Measurements from ENCODE around the gene ATP2B2. TPM values are rescaled to one million over a fixed set of nuclear protein-coding genes. Genes with fewer than 3 reads are reported as not detected.

The ATP2B2 gene
- total RNA-seq, 1 experiment from 2014 or later, result not detected

DNA sequence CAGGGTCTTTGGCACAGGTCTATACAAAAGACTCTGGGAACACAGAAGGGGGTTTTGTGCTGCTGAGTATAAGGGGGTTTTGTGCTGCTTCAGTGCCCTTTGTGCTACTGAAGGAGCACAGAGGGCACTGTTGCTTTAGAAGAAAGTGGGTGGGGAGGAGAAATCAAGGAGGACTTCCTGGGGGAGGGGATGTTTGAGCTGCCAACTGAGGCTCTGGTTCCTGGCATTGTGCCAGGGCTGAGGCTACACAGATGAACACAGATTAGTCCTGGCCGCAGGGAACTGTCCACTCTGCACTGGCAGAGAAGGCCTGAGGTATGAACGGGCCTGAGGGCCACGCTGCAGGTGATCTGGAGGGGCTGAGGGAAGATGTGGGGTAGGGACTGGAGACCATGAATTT lies 152.2 kb downstream of the ATP2B2 start:
- POLR2A ChIA-PET, result no interaction called here
- H3K27me3 ChIP-seq (ENCODE audit: insufficient read depth, low read length), result no peaks in the 10 kb centered on the region; the same call in 1 of the 2 replicates
- H3K4me1 ChIP-seq (ENCODE audit: control insufficient read depth in 1 of 2, insufficient read depth in 2 of 2, low read length in 2 of 2), result peaks cover 0 to 7% of the 10 kb centered on the region in 2 experiments; a peak in 1 of 4 replicates
- TF ChIP-seq FOSL1 (IDR thresholded peaks at IDR 0.05; ENCODE audit: low read depth) (no peak), EGR1 (IDR thresholded peaks at IDR 0.05; ENCODE audit: low read depth) (no peak), TCF7L2 (IDR thresholded peaks at IDR 0.05; ENCODE audit: borderline replicate concordance, extremely low read depth, insufficient read depth, insufficient read length) (no peak), EZH2 (IDR thresholded peaks at IDR 0.05) (no peak), POLR2A (IDR thresholded peaks at IDR 0.05; ENCODE audit: borderline replicate concordance, extremely low read depth, insufficient read depth, insufficient read length) (no peak), SIN3A (IDR thresholded peaks at IDR 0.05; ENCODE audit: low read depth) (no peak)
- RAD21 ChIA-PET (ENCODE audit: low non-redundant PET in 1 of 2, low total read pairs in 2 of 2, uncharacterized antibody in 2 of 2, unreplicated experiment in 2 of 2), result no interaction called here
- no TSS peak for BruUV-seq (replicated peaks)
- no peaks in the 10 kb centered on the region for H4K20me1 ChIP-seq (ENCODE audit: insufficient read depth)
- H3K27ac ChIP-seq (ENCODE audit: low read depth, low read length), result no peak overlapping the region
- H3K36me3 ChIP-seq (ENCODE audit: control insufficient read depth in 1 of 2, insufficient read depth in 2 of 2, low read length in 2 of 2), result no peaks in the 10 kb centered on the region
- H3K9me2 ChIP-seq (ENCODE audit: insufficient read depth), result no peaks in the 10 kb centered on the region
- intact Hi-C loops (cut with micrococcal nuclease), result no loop called here
- no peak overlapping the region for H3K9ac ChIP-seq (ENCODE audit: low read length)
- H3K4me3 ChIP-seq (replicated peaks in 1 of 2; ENCODE audit: low read depth in 1 of 2, low read length in 2 of 2), result no peak overlapping the region
- no peak overlapping the region for H2AFZ ChIP-seq (ENCODE audit: low read depth, low read length, poor library complexity, severe bottlenecking)
- no peak overlapping the region for H3K4me2 ChIP-seq (ENCODE audit: low read length)
- CTCF ChIA-PET, result no interaction called here
- DNase-seq (ENCODE audit: low read depth, low spot score) (no peak), ATAC-seq (no peak)
- H3K9me3 ChIP-seq (ENCODE audit: control insufficient read depth in 1 of 2, insufficient read depth in 1 of 2, low read depth in 1 of 2, low read length in 2 of 2), result no peaks in the 10 kb centered on the region
- H3K79me2 ChIP-seq (ENCODE audit: insufficient read depth, low read length), result no peaks in the 10 kb centered on the region

DNA sequence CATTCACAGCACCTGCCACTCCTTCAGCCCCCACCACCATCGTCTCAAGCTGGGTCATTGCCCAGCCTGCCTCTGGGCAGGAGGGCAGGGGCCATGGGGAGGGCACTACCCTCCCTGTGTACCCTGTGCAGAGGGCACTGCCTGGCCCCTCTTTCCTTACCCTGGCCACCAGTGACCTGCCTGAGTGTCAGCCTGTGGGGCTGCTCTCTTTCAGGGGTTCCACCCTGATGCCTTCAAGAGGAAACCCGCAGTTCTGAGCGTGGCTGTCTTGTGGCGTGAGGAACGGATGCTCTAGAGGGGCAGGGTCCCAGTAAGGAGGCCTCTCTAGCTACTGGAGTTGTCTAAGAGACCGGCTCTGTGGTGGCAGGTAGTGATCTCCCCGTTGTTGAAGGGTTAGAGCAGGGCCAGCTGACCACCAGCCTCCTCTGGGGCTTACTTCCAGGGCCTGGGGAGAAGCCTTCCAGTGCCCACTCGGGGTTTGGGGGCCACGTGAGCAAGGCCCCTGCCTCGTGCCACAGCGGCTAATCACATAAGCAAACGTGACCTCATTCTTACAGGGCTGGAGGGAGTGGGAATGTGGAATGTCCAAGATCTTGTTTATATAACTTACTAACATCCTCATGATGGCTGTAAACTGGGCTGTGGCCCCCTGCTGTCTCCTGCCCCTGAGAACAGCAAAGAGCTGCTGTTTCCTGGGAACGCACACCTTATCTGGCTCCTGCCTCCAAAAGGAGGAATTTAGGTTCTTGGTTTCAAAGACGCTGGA lies 153.1 kb downstream of the ATP2B2 start:
- intact Hi-C loops (cut with micrococcal nuclease), result no loop called here
- no peak overlapping the region for H3K4me3 ChIP-seq (replicated peaks in 1 of 2; ENCODE audit: low read depth in 1 of 2, low read length in 2 of 2)
- H3K9me3 ChIP-seq (ENCODE audit: control insufficient read depth in 1 of 2, insufficient read depth in 1 of 2, low read depth in 1 of 2, low read length in 2 of 2), result no peaks in the 10 kb centered on the region
- TF ChIP-seq, protein P1, sequence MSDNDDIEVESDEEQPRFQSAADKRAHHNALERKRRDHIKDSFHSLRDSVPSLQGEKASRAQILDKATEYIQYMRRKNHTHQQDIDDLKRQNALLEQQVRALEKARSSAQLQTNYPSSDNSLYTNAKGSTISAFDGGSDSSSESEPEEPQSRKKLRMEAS (IDR thresholded peaks at IDR 0.05), result no peak
- TF ChIP-seq FOSL1 (IDR thresholded peaks at IDR 0.05; ENCODE audit: low read depth), result no peak
- ATAC-seq, result no peak
- no peak for DNase-seq (ENCODE audit: low read depth, low spot score)
- no peaks in the 10 kb centered on the region for H4K20me1 ChIP-seq (ENCODE audit: insufficient read depth)
- no peaks in the 10 kb centered on the region for H3K79me2 ChIP-seq (ENCODE audit: insufficient read depth, low read length)
- no TSS peak for BruUV-seq (replicated peaks)
- no peak overlapping the region for H3K9ac ChIP-seq (ENCODE audit: low read length)
- no peaks in the 10 kb centered on the region; the same call in 1 of the 2 replicates for H3K27me3 ChIP-seq (ENCODE audit: insufficient read depth, low read length)
- no peak overlapping the region for H2AFZ ChIP-seq (ENCODE audit: low read depth, low read length, poor library complexity, severe bottlenecking)
- H3K36me3 ChIP-seq (ENCODE audit: control insufficient read depth in 1 of 2, insufficient read depth in 2 of 2, low read length in 2 of 2), result no peaks in the 10 kb centered on the region
- H3K27ac ChIP-seq (ENCODE audit: low read depth, low read length), result no peak overlapping the region
- POLR2A ChIA-PET, result no interaction called here
- no peaks in the 10 kb centered on the region for H3K9me2 ChIP-seq (ENCODE audit: insufficient read depth)
- CTCF ChIA-PET, result no interaction called here
- RAD21 ChIA-PET (ENCODE audit: low non-redundant PET in 1 of 2, low total read pairs in 2 of 2, uncharacterized antibody in 2 of 2, unreplicated experiment in 2 of 2), result no interaction called here
- H3K4me1 ChIP-seq (ENCODE audit: control insufficient read depth in 1 of 2, insufficient read depth in 2 of 2, low read length in 2 of 2), result peaks cover 0 to 1% of the 10 kb centered on the region in 2 experiments; a peak in 1 of 4 replicates
- H3K4me2 ChIP-seq (ENCODE audit: low read length), result no peak overlapping the region

All from HCT116 (cell line).